ENCODE measurements around the gene CDRT4. TPM values are rescaled to one million over a fixed set of nuclear protein-coding genes. Genes with fewer than 3 reads are reported as not detected.
A peak's percentile ranks its signal among the peaks of the same experiment; 100 is the strongest.

CDRT4 gene
- total and polyA plus RNA-seq, 4 donors: 2.3 to 19.5 (median 16.3) TPM

GRCh38 chr17:15437303-15437635 is 30.2 kb downstream of the CDRT4 start:
- H3K36me3 ChIP-seq (ENCODE audit: control insufficient read depth in 1 of 2, insufficient read depth in 2 of 2, low read length in 1 of 2): peaks cover 0 to 5% of the 10 kb centered on the region in 2 donors
- no peaks in the 10 kb centered on the region for H3K9me3 ChIP-seq (ENCODE audit: control insufficient read depth, low read length)
- no peaks in the 10 kb centered on the region for H3K4me1 ChIP-seq (ENCODE audit: control insufficient read depth in 1 of 2, insufficient read depth in 2 of 2, low read length in 2 of 2)
- ATAC-seq (ENCODE audit: low FRiP score) (no peak), DNase-seq (no peak)
- no peak overlapping the region for H3K4me3 ChIP-seq (ENCODE audit: low read length in 2 of 2)
- intact Hi-C loops (cut with DNase I): no loop called here
- H3K27ac ChIP-seq (ENCODE audit: low read depth in 1 of 2, low read length in 2 of 2): no peak overlapping the region
- no peaks in the 10 kb centered on the region for H3K27me3 ChIP-seq (ENCODE audit: control insufficient read depth in 1 of 2, insufficient read depth in 2 of 2, low read length in 1 of 2)

GRCh38 chr17:15436473-15437302 is 30.7 kb downstream of the CDRT4 start:
- no peaks in the 10 kb centered on the region for H3K27me3 ChIP-seq (ENCODE audit: control insufficient read depth in 1 of 2, insufficient read depth in 2 of 2, low read length in 1 of 2)
- peak in 1 of 2 donors; percentile 56 for DNase-seq
- H3K9me3 ChIP-seq (ENCODE audit: control insufficient read depth, low read length): no peaks in the 10 kb centered on the region
- H3K4me3 ChIP-seq (ENCODE audit: low read length in 2 of 2): no peak overlapping the region
- ATAC-seq (ENCODE audit: low FRiP score): peak; percentile 47
- no peaks in the 10 kb centered on the region for H3K4me1 ChIP-seq (ENCODE audit: control insufficient read depth in 1 of 2, insufficient read depth in 2 of 2, low read length in 2 of 2)
- intact Hi-C loops (cut with DNase I): no loop called here
- H3K36me3 ChIP-seq (ENCODE audit: control insufficient read depth in 1 of 2, insufficient read depth in 2 of 2, low read length in 1 of 2): peaks cover 0 to 5% of the 10 kb centered on the region in 2 donors
- 67 to 73% methylated on average over 3 of the region's 3 CpGs for WGBS, 2 donors
- H3K27ac ChIP-seq (ENCODE audit: low read depth in 1 of 2, low read length in 2 of 2): no peak overlapping the region

DNA sequence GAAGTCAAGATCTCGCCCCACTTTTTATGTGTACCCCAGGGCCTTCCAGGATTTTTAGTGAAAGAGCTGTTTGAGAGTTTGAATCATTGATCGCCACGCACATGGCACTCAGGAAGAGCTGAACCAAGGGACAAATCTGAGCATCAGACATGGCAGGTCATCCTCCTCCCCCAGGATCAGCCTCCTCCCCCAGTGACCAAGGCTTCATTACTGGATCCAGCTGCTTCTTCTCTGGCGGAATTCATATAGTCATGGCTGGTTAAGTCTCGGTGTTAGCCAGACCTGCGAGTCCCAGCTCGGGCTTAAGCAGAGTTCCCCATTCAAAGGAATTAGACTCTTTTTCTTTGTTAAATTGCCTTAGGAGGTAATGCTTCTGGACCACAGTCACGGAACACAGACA is 32.5 kb downstream of the CDRT4 start:
- ATAC-seq (ENCODE audit: low FRiP score) (no peak), DNase-seq (no peak)
- H3K27me3 ChIP-seq (ENCODE audit: control insufficient read depth in 1 of 2, insufficient read depth in 2 of 2, low read length in 1 of 2): no peaks in the 10 kb centered on the region
- H3K9me3 ChIP-seq (ENCODE audit: control insufficient read depth, low read length): no peaks in the 10 kb centered on the region
- WGBS, 2 donors: 98% methylated on average over 8 of the region's 8 CpGs
- intact Hi-C loops (cut with DNase I): no loop called here
- H3K4me3 ChIP-seq (ENCODE audit: low read length in 2 of 2): no peak overlapping the region
- peak overlapping the region in 1 of 2 donors; percentile 52 for H3K27ac ChIP-seq (ENCODE audit: low read depth in 1 of 2, low read length in 2 of 2)
- no peaks in the 10 kb centered on the region for H3K4me1 ChIP-seq (ENCODE audit: control insufficient read depth in 1 of 2, insufficient read depth in 2 of 2, low read length in 2 of 2)
- peaks cover 0 to 5% of the 10 kb centered on the region in 2 donors for H3K36me3 ChIP-seq (ENCODE audit: control insufficient read depth in 1 of 2, insufficient read depth in 2 of 2, low read length in 1 of 2)

DNA sequence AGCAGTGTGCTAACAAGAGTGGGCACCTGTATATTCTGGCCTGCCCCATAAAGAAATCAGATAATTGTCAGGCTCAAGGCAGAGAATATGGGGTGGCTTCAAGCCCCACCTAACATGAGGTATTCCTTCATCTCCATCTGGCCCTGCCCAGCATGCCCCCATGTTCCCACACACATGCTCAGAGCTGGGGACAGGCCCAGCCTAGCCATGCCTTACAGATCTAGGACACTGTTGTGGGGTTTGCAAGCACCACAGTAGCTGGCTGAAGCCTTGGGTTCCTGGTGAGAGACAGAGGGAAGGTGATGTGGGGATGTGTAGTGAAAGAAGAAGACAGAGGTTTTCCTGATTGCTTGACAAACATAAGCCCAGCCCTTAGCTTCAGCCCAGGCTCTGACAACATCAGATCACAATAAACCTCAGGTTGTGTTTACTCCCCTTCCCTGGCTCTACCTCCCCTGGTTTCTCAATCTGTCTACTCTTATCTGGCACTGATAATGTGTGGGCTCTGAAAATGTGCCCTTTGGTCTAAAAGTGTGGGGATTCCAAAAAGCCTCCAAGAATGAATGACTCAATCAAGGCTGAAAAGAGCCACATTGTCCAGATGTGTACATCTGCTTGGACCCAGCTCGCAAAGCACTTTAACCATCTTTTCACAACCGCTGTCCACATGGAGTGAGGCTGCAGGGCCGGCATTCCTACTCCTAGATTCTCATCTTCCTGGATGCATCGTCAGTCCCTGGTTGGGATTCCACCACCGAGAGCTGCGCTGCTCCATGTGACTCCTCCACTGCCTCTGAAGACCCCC is 34.4 kb downstream of the CDRT4 start:
- intact Hi-C loops (cut with DNase I): no loop called here
- Histone ChIP-seq H3K36me3 (ENCODE audit: control insufficient read depth in 1 of 2, insufficient read depth in 2 of 2, low read length in 1 of 2) (peaks cover 0 to 5% of the 10 kb centered on the region in 2 donors), H3K4me3 (ENCODE audit: low read length in 2 of 2) (no peak overlapping the region), H3K9me3 (ENCODE audit: control insufficient read depth, low read length) (no peaks in the 10 kb centered on the region), H3K27me3 (ENCODE audit: control insufficient read depth in 1 of 2, insufficient read depth in 2 of 2, low read length in 1 of 2) (no peaks in the 10 kb centered on the region), H3K27ac (ENCODE audit: low read depth in 1 of 2, low read length in 2 of 2) (no peak overlapping the region), H3K4me1 (ENCODE audit: control insufficient read depth in 1 of 2, insufficient read depth in 2 of 2, low read length in 2 of 2) (no peaks in the 10 kb centered on the region)
- ATAC-seq (ENCODE audit: low FRiP score) (no peak), DNase-seq (no peak)
- WGBS, 2 donors: 96 to 97% methylated on average over 6 of the region's 6 CpGs

DNA sequence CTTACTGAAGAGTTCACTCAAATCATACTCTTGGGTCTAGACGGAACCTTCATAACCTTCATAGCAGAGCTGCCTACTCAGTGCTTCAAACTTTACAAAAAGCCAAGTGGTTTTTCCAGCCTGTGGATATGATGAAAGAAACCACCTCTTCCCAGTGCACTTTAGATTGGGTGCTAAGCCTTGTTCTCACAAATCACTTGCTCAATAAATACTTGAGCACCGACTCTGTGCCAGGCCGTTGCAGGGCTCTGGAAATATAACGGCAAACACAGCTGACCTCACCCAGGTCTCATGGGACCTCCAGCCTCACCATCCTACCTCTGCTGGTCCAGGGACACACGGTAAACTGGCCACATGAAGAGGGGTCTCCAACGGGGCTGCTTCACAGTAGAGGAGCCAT is 35.7 kb downstream of the CDRT4 start:
- Histone ChIP-seq H3K9me3 (ENCODE audit: control insufficient read depth, low read length) (no peaks in the 10 kb centered on the region), H3K36me3 (ENCODE audit: control insufficient read depth in 1 of 2, insufficient read depth in 2 of 2, low read length in 1 of 2) (no peaks in the 10 kb centered on the region), H3K27ac (ENCODE audit: low read depth in 1 of 2, low read length in 2 of 2) (no peak overlapping the region), H3K27me3 (ENCODE audit: control insufficient read depth in 1 of 2, insufficient read depth in 2 of 2, low read length in 1 of 2) (no peaks in the 10 kb centered on the region), H3K4me3 (ENCODE audit: low read length in 2 of 2) (no peak overlapping the region), H3K4me1 (ENCODE audit: control insufficient read depth in 1 of 2, insufficient read depth in 2 of 2, low read length in 2 of 2) (no peaks in the 10 kb centered on the region)
- intact Hi-C loops (cut with DNase I): no loop called here
- DNase-seq: no peak
- 88 to 93% methylated on average over 6 of the region's 6 CpGs for WGBS, 2 donors
- ATAC-seq (ENCODE audit: low FRiP score): no peak

DNA sequence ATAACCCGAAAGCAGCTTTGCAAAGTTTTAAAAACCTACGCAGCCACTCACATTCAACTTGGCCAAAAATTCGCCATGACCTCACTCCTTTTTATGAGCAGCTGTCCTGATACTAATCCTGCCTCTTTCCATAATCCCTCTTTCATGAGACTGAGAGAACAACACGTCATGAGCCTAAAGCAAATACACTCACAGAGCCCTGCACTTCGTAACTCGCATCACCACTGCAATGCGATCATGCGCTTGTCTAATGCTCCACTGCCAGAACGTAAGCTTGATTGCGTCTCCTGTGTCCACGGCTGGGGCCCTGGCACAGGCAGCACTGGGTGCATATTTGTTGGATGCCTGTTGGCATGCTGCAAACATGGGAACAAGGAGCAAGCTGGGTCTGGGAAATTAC is 36.2 kb downstream of the CDRT4 start:
- no peak overlapping the region for H3K27ac ChIP-seq (ENCODE audit: low read depth in 1 of 2, low read length in 2 of 2)
- no peaks in the 10 kb centered on the region for H3K4me1 ChIP-seq (ENCODE audit: control insufficient read depth in 1 of 2, insufficient read depth in 2 of 2, low read length in 2 of 2)
- H3K4me3 ChIP-seq (ENCODE audit: low read length in 2 of 2): no peak overlapping the region
- no peak for ATAC-seq (ENCODE audit: low FRiP score)
- intact Hi-C loops (cut with DNase I): no loop called here
- H3K36me3 ChIP-seq (ENCODE audit: control insufficient read depth in 1 of 2, insufficient read depth in 2 of 2, low read length in 1 of 2): no peaks in the 10 kb centered on the region
- 64 to 77% methylated on average over 11 of the region's 11 CpGs for WGBS, 2 donors
- DNase-seq: no peak
- H3K27me3 ChIP-seq (ENCODE audit: control insufficient read depth in 1 of 2, insufficient read depth in 2 of 2, low read length in 1 of 2): no peaks in the 10 kb centered on the region
- H3K9me3 ChIP-seq (ENCODE audit: control insufficient read depth, low read length): no peaks in the 10 kb centered on the region

DNA sequence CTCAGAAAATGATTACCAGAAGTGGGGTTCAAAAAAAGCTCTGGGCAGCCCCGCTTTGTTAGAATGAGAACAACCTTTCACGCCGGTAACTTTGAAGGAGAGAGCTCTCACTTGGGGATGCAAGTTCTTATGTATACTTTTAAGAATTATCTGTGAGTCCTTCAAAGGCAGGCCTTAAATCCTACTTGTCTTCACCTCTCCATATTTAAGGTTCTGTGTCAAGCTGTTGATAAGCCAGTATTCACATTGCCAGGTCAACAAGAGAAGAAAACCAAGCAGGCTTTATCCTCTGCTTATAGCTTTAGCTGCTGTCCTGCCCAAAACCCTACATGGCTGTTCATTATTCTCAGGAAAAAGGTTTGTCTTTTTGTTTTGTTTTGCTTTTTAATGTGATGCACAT is 42.9 kb downstream of the CDRT4 start:
- ATAC-seq (ENCODE audit: low FRiP score): no peak
- intact Hi-C loops (cut with DNase I): no loop called here
- Histone ChIP-seq H3K9me3 (ENCODE audit: control insufficient read depth, low read length) (no peaks in the 10 kb centered on the region), H3K4me3 (ENCODE audit: low read length in 2 of 2) (no peak overlapping the region), H3K36me3 (ENCODE audit: control insufficient read depth in 1 of 2, insufficient read depth in 2 of 2, low read length in 1 of 2) (no peaks in the 10 kb centered on the region), H3K4me1 (ENCODE audit: control insufficient read depth in 1 of 2, insufficient read depth in 2 of 2, low read length in 2 of 2) (no peaks in the 10 kb centered on the region), H3K27me3 (ENCODE audit: control insufficient read depth in 1 of 2, insufficient read depth in 2 of 2, low read length in 1 of 2) (no peaks in the 10 kb centered on the region), H3K27ac (ENCODE audit: low read depth in 1 of 2, low read length in 2 of 2) (no peak overlapping the region)
- 97 to 98% methylated on average over 3 of the region's 3 CpGs for WGBS, 2 donors
- DNase-seq: no peak

DNA sequence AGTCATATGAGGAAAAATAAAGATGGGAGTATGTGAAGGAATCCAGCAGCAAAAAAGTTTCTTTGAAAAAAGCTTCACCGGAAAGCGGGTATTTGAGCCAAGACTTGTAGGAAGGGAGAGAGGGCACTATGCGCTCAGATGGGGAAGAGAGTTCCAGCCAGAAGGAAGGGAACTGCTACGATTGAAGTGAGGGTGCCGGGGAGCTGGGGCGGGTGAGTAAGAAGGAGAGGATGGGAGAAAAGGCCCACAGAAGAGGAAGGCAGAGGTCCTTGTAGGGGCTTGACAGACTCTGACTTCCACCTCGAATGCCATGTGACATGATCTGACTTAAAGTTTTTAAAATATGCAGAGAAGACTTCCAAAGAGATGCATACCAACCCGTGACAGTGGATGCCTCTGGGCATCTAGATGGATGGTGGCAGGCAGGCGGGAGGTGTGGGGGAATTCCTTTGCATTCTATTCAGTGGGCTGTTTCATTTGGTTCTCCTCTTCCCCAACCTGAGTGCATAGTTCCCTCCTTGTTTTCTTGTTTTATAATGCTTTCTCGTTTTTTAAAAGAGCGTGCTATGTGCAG is 44.9 kb downstream of the CDRT4 start:
- H3K36me3 ChIP-seq (ENCODE audit: control insufficient read depth in 1 of 2, insufficient read depth in 2 of 2, low read length in 1 of 2): no peaks in the 10 kb centered on the region
- no peaks in the 10 kb centered on the region for H3K4me1 ChIP-seq (ENCODE audit: control insufficient read depth in 1 of 2, insufficient read depth in 2 of 2, low read length in 2 of 2)
- ATAC-seq (ENCODE audit: low FRiP score) (no peak), DNase-seq (no peak)
- H3K27me3 ChIP-seq (ENCODE audit: control insufficient read depth in 1 of 2, insufficient read depth in 2 of 2, low read length in 1 of 2): no peaks in the 10 kb centered on the region
- no peaks in the 10 kb centered on the region for H3K9me3 ChIP-seq (ENCODE audit: control insufficient read depth, low read length)
- WGBS, 2 donors: 83 to 84% methylated on average over 11 of the region's 11 CpGs
- intact Hi-C loops (cut with DNase I): no loop called here
- H3K4me3 ChIP-seq (ENCODE audit: low read length in 2 of 2): no peak overlapping the region
- no peak overlapping the region for H3K27ac ChIP-seq (ENCODE audit: low read depth in 1 of 2, low read length in 2 of 2)
